DOHH2 (cell line): ENCODE results near the gene RAC2.

ENCODE experiments used
- H3F3A ChIP-seq: fragments of 200-600 bp; sonication (generic), shearing (Covaris generic); 2 replicates; pipeline ENCODE4 v1.6.0; 2016; ENCODE audit warnings: antibody characterized with exemption, mild to moderate bottlenecking; ENCODE audit not compliant: control insufficient read depth, insufficient read depth
- H3K27ac ChIP-seq: fragments of 200-600 bp; sonication (generic); 2 replicates; pipeline ENCODE4 v1.5.1; 2014; ENCODE audit warnings: low read depth, mild to moderate bottlenecking, low read length, moderate library complexity
- H3K27me3 ChIP-seq: fragments of 200-600 bp; sonication (generic); 2 replicates; pipeline ENCODE4 v1.6.1; 2014; ENCODE audit warnings: mild to moderate bottlenecking, low read length, mixed read lengths; ENCODE audit not compliant: control insufficient read depth
- H3K36me3 ChIP-seq: fragments of 200-600 bp; sonication (generic); 2 replicates; pipeline ENCODE4 v1.6.1; 2014; ENCODE audit warnings: mild to moderate bottlenecking, low read length, moderate library complexity, mixed read lengths; ENCODE audit not compliant: control insufficient read depth
- H3K4me1 ChIP-seq: fragments of 200-600 bp; sonication (generic); 2 replicates; pipeline ENCODE4 v1.6.1; 2014; ENCODE audit warnings: mild to moderate bottlenecking, low read length, mixed read lengths; ENCODE audit not compliant: control insufficient read depth
- H3K4me2 ChIP-seq: fragments of 200-600 bp; sonication (generic); 2 replicates; pipeline ENCODE4 v1.6.0; 2014; ENCODE audit warnings: mild to moderate bottlenecking, low read length, moderate library complexity
- H3K4me3 ChIP-seq: fragments of 200-600 bp; sonication (generic); 2 replicates; pipeline ENCODE4 v1.5.1; 2014; ENCODE audit warnings: mild to moderate bottlenecking, low read length, mixed read lengths
- H3K79me2 ChIP-seq: fragments of 200-600 bp; sonication (generic); 2 replicates; pipeline ENCODE4 v1.6.1; 2014; ENCODE audit warnings: mild to moderate bottlenecking, low read length, mixed read lengths; ENCODE audit not compliant: control insufficient read depth
- H3K9me2 ChIP-seq: fragments of 200-600 bp; sonication (generic); replicated peaks from 2 replicates; pipeline ENCODE4 v1.6.1; 2014; ENCODE audit warnings: mild to moderate bottlenecking, low read length, mixed read lengths; ENCODE audit not compliant: control insufficient read depth
- H3K9me3 ChIP-seq: fragments of 200-600 bp; sonication (generic); 2 replicates; pipeline ENCODE4 v1.6.1; 2014; ENCODE audit warnings: antibody characterized with exemption, low read length, mixed read lengths; ENCODE audit not compliant: control insufficient read depth, insufficient read depth
- H4K20me1 ChIP-seq: fragments of 200-600 bp; sonication (generic); 2 replicates; pipeline ENCODE4 v1.6.0; 2014; ENCODE audit warnings: low read depth, mild to moderate bottlenecking, antibody characterized with exemption, low read length, moderate library complexity; ENCODE audit not compliant: control insufficient read depth, insufficient read depth
- EZH2phosphoT487 ChIP-seq: fragments of 200-600 bp; sonication (generic); IDR thresholded peaks from 2 replicates; pipeline ENCODE4 v1.6.1; 2017; ENCODE audit warnings: borderline replicate concordance, mild to moderate bottlenecking, antibody characterized with exemption, low read length, moderate library complexity, mixed read lengths
- TF ChIP-seq, protein P1 (sequence below): fragments of 200-600 bp; sonication (generic); IDR thresholded peaks from one replicate; pipeline ENCODE4 v1.5.1; 2014; ENCODE audit warnings: antibody characterized with exemption, mild to moderate bottlenecking, low read depth, low read length; ENCODE audit not compliant: poor library complexity, severe bottlenecking

The RAC2 gene

DNA sequence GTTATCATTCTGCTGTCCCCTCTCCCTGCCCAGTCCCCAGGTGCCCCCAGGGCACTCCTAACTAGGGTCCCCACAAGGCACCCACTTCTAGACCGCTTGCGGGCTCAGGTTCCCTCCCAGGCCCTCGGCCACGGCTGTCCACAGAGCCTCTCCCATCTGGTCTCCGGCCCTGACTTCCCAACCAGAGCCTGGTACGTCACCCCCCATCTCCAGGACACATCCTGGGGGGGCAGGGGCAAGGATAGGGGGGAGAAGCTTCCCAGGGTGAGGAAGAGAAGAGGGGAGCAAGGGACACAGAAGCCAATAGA, 32.2 kb downstream of the RAC2 start:
- no peak overlapping the region for H3K4me3 ChIP-seq
- peaks cover 21% of the 10 kb centered on the region for H3K4me1 ChIP-seq
- H3K9me2 ChIP-seq = no peaks in the 10 kb centered on the region
- no peaks in the 10 kb centered on the region for H3K27me3 ChIP-seq
- H3K4me2 ChIP-seq = no peak overlapping the region
- H3K9me3 ChIP-seq = no peaks in the 10 kb centered on the region
- no peak overlapping the region for H3K27ac ChIP-seq
- no peaks in the 10 kb centered on the region for H3F3A ChIP-seq
- H4K20me1 ChIP-seq = no peaks in the 10 kb centered on the region
- TF ChIP-seq, protein P1, sequence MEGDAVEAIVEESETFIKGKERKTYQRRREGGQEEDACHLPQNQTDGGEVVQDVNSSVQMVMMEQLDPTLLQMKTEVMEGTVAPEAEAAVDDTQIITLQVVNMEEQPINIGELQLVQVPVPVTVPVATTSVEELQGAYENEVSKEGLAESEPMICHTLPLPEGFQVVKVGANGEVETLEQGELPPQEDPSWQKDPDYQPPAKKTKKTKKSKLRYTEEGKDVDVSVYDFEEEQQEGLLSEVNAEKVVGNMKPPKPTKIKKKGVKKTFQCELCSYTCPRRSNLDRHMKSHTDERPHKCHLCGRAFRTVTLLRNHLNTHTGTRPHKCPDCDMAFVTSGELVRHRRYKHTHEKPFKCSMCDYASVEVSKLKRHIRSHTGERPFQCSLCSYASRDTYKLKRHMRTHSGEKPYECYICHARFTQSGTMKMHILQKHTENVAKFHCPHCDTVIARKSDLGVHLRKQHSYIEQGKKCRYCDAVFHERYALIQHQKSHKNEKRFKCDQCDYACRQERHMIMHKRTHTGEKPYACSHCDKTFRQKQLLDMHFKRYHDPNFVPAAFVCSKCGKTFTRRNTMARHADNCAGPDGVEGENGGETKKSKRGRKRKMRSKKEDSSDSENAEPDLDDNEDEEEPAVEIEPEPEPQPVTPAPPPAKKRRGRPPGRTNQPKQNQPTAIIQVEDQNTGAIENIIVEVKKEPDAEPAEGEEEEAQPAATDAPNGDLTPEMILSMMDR = no peak
- TF ChIP-seq EZH2phosphoT487 = no peak
- no peaks in the 10 kb centered on the region for H3K36me3 ChIP-seq
- H3K79me2 ChIP-seq = no peaks in the 10 kb centered on the region

- TF ChIP-seq, protein P1 = no peak
- no peak for TF ChIP-seq EZH2phosphoT487
- no peaks in the 10 kb centered on the region for H3K27me3 ChIP-seq
- no peak overlapping the region for H3K4me3 ChIP-seq
- no peak overlapping the region for H3K27ac ChIP-seq
- no peaks in the 10 kb centered on the region for H3F3A ChIP-seq
- no peaks in the 10 kb centered on the region for H3K9me2 ChIP-seq
- no peaks in the 10 kb centered on the region for H4K20me1 ChIP-seq
- no peaks in the 10 kb centered on the region for H3K79me2 ChIP-seq
- H3K4me1 ChIP-seq = peaks cover 16% of the 10 kb centered on the region
- H3K9me3 ChIP-seq = no peaks in the 10 kb centered on the region
- no peak overlapping the region for H3K4me2 ChIP-seq
- no peaks in the 10 kb centered on the region for H3K36me3 ChIP-seq
These were observed 32.8 kb downstream of the RAC2 start for GRCh38 chr22:37211075-37211865.

DNA sequence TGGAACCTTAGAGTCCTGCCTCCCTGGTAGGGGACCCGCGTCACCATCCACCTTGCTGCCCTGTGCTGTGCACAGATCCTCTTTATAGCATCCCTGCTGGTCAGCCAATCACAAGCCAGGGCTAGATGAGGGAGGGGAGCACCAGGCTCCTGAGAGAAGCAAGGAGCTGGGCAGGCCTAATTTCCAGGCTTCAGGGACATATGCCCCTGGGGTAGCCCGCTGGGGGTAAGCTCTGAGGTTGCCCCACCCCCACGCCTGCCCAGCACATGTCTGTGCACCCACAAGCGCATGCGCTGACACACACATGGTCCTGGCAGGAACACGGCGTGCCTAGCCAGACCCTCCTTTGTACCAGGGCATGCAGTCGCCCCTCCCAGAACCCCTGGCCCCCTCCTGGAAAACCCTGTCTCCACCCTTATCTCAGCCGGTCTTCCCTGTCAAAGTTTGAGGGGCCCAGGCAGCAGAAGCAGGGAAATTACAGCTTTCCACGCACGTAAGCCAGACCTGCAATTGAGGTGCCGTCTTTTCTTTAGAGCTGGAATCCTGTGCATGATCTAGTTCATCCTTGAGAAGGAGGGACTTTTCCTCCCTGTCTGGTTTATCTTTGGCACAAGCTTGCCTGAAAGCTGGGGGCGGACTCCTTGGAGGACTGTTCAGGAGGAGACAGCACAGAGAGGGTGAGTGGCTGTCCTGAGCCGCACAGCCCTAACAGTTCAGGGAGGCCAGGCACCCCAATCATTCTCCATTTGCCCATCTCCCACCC, 33.8 kb downstream of the RAC2 start:
- H3K27ac ChIP-seq = no peak overlapping the region
- no peak for TF ChIP-seq EZH2phosphoT487
- TF ChIP-seq, protein P1 = no peak
- peaks cover 16% of the 10 kb centered on the region for H3K4me1 ChIP-seq
- no peaks in the 10 kb centered on the region for H3K9me3 ChIP-seq
- no peaks in the 10 kb centered on the region for H3K9me2 ChIP-seq
- H3K27me3 ChIP-seq = no peaks in the 10 kb centered on the region
- no peaks in the 10 kb centered on the region for H3K36me3 ChIP-seq
- no peak overlapping the region for H3K4me3 ChIP-seq
- H3F3A ChIP-seq = no peaks in the 10 kb centered on the region
- H4K20me1 ChIP-seq = no peaks in the 10 kb centered on the region
- no peaks in the 10 kb centered on the region for H3K79me2 ChIP-seq
- no peak overlapping the region for H3K4me2 ChIP-seq
